GM19238 (cell line): ENCODE results near the gene LDLR.
"Not testable (repeated sequence)": the region's sequence is repeated elsewhere in the genome, so short reads cannot be mapped to it uniquely, and the experiment has no call there.

ENCODE experiments used
- DNase-seq: peaks from one replicate; pipeline ENCODE4 v3.0.0; 2011; ENCODE audit warnings: low spot score; ENCODE audit not compliant: insufficient read length

Gene LDLR

DNA sequence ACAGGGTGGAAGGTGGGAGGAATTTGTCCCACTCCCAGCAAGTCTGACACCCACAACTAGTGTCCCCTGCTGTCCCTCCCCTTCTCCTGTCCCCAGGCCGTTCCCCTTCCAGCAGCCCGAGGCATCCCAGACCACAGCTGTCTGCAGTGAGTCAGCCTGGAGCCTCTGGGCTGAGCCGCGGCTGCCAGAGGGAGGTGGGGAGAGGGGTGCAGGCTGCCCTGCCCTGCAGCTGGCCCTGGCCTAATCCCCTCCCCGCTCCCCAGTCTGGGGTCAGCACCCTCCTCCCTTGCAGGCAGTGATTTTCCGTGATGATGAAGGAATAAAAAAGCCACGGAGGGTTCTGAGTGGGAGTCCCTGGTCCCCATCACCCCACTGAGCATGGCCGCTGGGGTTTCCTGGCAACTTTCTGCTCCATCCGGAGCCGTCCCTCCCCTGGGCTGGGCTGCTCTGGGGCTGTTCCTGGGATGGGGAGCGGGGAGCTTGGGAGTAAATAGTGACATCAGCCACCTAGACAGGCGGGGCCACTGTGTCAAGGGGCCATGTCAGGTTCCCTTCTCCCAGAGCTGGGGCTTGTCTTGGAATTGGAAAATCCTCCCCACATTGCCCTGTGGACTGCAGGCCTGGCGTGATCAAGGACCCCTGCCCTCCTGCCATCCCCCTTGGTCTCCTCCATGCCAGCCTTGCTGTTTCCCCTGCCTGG lies 49.5 kb downstream of the LDLR start:
- DNase-seq = no peak

DNA sequence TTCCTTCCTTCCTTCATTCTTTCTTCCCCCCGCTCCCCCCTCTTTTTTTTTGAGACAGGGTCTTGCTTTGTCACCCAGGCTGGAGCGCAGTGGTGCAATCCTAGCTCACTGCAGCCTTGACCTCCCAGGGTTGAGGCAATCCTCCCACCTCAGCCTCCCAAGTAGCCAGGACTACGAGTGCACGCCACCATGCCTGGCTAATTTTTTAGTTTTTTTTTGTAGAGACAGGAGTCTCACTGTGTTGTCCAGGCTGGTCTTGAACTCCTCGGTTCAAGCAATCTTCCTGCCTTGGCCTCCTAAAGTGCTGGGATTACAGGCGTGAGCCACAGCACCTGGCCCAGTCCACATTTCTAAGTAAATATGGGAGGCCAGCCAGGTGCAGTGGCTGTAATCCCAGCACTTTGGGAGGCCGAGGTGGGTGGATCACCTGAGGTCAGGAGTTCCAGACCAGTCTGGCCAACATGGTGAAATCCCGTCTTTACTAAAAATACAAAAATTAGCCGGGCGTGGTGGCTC lies 50.8 kb downstream of the LDLR start:
- not testable (repeated sequence) for DNase-seq

DNA sequence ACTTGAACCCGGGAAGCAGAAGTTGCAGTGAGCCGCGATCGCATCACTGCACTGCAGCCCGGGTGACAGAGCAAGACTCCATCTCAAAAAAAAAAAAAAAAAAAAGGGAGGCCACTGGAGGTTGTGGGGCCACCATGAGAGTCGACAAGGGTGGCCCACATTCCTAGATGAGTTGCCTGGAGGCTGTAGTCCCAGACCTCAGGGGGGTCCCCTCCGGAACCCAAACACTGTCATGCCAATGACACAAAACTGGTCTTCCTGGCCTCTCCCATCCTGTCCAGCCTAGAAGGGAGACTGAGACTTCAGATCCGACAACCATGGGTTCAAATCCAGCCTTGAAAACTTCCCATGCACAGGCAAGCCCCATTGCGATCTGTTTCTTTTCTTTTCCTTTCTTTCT lies 51.6 kb downstream of the LDLR start:
- DNase-seq = no peak

DNA sequence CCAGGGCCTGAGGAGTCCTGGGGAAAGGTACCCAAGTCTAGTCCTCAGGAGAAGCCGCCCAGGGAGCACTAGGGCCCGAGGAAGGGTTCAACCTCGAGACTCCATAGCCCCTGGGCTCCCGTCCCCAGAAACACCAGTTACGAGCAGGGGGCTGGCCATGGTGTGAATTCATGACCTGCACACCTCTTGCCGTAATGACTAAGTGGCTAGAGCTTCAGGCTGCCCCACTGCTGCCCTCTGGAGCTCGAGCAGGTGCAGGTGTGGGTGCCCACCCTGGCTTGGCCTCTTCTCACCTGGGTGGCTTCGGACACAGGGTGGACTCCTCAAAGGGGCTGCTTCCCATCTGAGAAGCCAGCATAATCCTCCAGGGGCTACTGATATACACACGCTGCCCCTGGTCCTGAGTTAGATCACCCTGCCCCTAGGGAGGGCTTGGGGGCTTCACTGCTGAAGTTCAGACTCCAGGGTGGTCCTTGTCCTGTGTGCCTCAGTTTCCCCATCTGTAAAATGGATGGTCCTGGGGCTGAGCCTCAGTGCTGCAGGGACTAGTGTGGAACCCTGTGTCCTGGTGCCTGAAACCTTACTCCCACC lies 52.8 kb downstream of the LDLR start:
- no peak for DNase-seq

DNA sequence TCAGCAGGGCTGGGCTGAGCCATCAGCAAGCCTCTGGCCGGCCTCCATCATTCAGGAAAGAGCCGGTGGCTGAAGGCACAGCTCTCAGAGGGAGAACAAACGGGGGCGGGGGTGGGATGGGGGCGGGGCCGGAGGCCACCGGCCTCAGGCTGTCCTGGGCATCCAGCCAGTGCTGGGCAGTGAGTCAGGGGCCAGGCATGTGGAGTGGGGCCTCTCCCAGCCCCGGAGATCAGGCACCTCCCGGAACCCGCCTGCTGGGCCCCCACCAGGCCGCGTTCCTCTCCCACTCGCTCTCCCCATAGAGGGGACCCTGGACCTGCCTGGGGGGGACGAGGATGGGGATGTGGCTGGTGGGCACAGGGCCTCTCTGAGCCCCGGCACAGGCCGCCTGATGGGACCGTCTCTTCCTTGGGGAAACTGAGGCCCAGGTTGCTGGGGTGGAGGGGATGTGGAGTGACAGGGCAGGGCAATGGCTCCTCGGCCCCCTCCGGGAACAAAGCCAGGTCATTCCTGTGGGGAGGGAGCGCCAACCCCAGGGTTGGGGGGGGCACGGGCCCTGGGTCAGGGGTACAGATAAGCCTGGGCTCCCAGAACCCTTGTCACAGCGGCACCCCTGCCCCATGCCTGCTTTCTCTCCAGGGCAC lies 53.4 kb downstream of the LDLR start:
- no peak for DNase-seq

DNA sequence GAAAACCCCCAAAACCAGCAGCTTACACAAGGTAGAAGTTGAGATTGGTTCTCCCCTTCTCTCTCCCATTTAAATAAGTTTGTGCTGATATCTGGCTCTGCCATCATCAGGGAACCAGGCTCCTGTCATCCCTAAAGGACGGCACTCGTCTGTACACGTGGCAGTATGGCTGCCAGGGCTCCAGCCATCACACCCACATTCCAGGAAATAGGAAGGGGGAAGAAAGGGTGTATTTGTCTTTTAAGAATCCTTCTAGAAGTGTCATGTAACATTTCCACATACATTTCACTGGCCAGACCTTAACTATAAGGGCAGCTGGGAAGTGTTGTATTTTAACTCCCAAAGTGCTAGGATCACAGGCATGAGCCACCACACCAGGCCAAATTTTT lies 56.3 kb downstream of the LDLR start:
- no peak for DNase-seq

DNA sequence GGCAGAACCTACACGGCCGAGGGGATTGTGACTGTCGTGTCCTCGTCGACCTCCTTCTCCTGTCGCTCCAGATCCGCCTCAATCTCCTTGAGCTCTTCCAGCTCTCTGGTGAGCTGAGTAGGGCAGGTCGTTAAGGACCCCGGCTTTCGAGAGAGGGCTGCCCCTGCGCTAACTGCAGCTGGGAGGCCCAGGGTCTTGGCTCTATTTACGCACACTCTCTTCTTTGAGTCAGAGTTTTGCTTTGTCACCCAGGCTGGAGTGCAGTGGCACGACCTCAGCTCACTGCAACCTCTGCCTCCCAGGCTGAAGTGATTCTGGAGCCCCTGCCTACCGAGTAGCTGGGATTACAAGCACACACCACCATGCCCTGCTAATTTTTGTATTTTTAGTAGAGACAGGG lies 58.7 kb downstream of the LDLR start:
- DNase-seq = no peak

DNA sequence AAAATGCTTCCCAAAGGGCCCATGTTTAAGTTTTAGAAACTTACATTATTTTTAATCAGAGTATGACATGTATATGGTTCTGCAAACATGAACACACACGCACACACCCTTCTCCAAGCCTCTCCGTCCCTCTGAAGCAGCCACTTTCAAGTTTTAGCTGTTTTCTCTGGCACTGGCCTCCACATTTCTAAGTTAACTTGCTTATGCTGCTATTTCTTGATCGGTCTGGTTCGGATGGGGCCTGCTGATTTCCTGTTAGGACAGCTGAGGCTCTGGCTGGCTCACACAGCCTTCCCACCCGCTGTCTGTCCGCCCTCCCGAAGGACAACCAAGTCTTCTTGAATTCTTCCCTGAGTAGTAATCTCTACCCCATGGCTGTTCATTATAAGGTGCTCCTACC lies 61.9 kb downstream of the LDLR start:
- DNase-seq = no peak

DNA sequence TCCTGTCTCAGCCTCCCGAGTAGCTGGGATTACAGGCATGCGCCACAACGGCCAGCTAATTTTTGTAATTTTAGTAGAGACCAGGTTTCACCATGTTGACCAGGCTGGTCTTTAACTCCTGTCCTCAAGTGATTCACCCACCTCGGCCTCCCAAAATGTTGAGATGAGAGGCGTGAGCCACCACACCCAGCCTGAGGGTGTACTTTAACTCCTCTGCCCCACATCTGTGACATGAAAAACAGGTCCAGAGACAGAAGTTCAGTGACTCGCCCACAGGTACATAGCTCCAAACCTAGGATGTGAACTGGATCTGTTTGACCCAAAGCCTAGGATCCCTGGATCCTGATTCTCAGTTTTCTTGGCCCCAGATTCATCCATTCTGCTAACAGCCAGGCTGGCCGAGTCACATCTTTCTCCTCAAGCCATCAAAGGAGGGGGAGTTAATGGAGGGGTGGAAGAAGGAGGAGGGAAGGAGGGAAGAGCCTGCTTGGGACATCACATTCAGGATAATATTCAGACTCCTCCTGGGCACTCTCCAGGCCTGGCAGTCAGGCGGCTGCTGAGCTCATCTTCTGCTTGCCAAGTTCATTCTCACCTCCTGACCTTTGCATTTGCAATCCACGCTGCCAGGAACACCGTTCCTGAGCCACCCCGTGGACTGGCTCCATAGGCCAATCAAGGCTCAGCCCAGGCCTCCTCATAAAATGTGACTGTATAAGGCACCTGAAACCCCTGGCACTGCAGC lies 63.2 kb downstream of the LDLR start:
- DNase-seq = no peak

DNA sequence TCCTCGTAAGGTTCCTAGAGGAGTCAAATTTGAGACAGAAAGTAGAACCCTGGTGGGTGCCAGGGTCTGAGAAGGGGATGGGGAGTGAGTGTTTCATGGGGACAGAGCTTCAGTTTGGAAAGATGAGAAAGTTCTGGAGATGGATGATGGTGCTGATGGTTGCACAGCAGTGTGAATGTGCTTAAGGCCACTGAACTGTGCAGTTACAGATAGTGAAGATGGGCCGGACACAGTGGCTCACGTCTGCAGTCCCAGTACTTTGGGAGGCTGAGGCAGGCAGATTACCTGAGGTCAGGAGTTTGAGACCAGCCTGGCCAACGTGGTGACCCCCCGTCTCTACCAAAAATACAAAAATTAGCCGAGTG lies 65.4 kb downstream of the LDLR start:
- DNase-seq = no peak

DNA sequence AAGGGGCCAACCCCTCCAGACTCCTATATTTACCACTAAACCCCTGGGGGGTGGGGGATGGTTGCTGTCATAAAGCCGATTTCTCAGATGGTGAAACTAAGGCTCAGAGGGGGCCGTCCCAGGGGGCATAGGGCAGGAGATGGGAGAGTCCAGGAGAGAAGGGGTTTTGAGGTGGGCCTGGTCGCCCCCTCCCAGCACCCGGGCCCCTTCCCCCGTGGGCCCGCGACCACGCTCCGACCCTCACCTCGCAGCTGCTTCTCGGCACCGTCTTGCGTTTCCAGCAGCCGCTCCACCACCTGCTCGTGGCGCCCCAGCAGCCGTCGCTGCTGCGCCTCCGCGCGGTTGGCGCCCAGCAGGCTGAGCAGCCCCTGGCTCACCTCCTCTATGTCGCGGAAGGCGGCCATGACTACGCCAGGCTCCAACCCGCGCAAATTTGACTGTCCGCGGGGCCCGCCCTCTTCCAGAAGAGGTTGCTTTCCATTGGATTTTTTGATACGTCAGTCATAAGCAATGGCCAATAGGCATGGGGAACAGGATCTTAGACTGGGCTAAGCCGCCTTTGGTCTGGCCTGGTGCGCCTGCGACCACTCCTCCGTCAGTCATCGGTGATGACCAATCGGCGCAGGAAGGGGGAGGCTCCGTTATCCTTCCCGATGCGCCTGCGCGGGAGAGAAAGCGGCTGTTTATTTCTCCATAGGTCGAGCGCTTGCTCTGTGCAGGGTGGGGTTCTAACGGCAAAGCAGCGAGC lies 66.3 kb downstream of the LDLR start, which contains the start of gene SPC24:
Gene SPC24, minus strand, starts transcription at position 410 of the 748 bp plus-strand sequence. Its CDS starts 6 bp downstream, at position 404.
- peak; percentile 100 for DNase-seq

DNA sequence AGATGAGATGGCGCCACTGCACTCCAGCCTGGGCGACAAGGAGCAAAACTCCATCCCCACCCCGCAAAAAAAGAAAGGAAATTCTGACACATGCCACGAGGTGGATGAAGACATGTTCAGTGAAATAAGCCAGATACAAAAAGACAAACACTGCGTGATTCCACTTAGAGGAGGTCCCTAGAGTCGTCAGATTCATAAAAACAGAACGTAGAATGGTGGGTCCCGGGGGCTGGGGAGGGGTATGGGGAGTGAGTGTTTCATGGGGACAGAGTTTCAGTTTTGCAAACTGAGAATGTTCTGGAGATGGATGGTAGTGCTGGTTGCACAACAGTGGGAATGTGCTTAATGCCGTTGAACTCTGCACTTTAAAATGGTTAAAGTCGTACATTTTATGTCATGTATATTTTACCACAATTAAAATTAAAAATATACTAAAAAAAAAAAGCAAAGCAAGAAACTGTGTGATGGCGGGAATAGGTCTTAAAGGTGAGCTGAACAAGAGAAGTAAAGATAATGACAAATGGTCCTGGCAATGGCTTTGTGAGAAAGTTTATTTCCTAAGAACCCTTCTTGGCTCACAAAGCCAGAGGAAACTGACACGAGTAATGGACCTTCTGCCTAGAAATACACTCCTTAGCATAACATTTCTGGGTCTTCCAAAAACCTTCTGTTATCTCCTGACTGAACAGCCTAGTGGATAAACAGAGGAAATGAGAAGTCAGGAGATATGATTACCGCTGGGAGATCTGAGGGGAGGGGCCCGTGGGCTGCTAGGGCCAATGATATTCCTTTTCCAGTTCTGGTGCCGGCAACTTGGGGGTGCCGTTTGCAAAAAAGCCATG lies 70.6 kb downstream of the LDLR start:
- DNase-seq = no peak

DNA sequence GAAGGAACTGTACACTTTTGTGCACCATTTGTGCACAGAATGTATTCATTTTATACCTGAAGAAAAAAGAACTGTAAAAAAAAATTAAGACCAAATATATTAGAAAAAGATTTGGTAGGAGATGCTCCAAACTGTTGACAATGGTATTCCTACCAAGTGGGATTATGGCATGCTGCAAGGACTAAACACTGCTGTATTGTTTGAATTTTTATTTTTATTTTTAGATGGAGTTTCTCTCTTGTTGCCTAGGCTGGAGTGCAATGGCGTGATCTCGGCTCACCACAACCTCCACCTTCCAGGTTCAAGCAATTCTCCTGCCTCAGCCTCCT lies 71.1 kb downstream of the LDLR start:
- DNase-seq = not testable (repeated sequence)

DNA sequence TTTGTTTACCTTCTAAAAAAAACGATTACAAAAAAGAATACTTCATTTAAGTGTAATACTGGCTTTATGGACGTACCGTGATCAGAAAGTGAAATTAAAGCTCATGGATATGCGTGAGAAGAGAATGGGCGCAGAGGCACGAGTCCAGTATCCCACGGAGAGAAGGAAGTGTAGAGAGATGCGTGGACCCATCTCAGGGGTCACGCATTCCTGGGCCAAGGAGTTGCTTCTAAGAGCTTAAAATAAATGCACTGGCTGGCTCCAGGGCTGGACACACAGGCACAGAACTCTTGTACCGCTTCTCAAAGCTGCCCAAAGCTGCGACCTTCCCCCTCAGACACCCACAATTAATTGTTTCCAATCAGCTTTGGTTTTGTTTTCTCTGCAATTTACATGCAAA lies 75.0 kb downstream of the LDLR start:
- DNase-seq = no peak

DNA sequence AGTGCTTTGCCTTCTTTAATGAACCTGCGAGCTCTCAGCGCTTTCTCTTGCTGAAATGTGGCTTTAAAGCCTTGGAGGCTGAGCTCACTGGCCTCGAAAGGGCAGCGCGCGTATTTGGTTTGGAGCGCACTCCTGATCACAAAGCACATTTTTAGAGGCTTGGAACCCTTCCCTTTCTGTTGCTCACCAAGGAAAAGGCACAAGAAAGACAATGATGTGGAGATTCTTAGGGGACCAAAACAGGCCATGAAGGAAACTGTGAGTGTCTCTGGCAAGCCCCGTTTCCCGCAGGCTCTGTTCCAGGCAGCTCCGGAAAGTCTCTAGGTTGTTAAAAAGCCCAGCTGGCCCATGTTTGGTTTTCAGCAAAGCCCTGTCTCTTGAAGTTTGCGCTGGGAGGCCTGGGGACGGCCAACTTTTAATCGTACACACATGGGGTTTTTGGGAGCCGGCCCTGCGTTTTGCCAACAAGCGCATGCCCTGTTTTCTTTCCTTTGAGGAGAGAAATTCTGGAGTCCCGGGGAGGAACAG lies 75.7 kb downstream of the LDLR start:
- DNase-seq = no peak

DNA sequence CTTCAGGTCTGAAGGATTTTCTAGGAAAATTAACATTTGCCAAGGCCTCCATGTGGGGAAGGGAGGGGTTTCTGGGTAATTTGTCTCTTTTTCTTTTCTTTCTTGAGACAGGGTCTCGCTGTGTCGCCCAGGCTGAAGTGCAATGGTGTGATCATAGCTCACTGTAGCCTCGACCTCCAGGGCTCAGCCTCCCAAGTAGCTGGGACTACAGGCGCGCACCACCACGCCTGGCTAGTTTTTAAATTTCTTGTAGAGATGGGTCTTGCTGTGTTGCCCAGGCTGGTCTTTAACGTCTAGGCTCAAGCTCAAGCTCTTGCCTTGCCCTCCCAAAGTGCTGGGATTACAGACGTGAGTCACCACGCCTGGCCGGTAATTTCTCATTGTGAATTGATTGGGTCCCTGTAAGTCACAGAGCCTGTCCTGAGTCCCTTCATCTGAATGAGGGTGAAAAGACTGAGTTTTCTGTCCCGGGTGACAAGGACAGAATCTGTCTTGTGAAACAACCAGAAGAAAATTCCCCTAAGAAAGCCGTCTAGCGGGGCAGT lies 76.3 kb downstream of the LDLR start:
- no peak for DNase-seq

DNA sequence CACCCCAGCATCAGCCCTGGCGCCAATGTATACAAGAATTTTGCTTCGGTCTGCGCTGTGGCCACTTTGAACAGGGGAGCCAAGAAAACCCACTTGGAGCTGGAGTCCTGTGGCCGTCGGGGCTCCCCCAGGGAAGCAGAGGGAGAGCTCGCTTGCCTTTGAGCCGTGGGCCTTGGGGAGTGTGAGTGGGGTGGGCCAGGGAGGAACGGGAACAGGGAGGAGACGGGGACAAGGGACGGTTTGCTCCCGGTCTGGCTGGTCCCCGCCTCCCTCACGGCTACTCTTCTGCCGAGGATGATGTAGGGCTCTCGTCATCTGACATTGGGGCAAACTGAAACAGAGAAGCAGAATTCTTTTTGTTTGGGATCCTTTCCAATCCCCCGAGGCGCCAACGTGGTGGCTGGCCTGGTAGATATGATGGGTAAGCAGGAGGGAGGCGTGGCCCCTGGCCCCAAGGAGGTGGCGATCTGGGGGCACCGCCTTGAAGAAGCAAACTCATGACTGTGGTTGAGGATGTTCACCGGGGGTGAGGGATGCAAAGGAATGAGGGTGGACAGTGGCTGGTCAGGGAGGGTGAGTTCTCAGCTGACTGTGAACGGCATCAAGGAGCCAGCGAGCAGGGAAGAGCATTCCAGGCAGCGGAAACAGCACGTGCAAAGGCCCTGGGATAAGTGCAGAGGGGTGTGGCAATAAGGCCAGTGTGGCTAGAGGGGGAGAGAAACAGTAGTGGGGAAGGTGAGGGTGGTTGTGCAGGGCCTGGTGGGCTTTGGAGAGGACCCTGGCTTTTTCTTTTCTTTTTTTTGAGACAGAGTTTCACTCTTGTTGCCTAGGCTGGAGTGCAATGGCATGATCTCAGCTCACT lies 77.2 kb downstream of the LDLR start:
- DNase-seq = no peak

DNA sequence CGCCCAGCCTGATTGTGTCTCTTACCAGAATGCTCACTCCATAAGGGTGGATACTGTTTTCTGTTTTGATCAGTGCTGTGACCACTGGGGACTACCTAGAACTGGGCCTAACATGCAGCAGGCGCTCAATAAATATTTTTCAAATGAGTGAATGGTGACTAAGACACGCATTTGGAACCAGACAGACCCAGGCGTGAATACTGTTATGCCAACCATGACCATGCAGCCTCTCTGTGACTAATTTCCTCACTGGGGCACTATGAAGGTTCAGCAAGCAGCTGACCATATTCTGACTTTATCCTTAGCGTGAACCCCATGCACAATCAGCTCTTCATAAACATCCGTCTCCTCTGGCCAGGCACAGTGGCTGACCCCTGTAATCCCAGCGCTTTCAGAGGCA lies 79.3 kb downstream of the LDLR start:
- no peak for DNase-seq
